Measurements from ENCODE around the gene WDR33. TPM values are rescaled to one million over a fixed set of nuclear protein-coding genes. Genes with fewer than 3 reads are reported as not detected.
A peak's percentile ranks its signal among the peaks of the same experiment; 100 is the strongest.

WDR33 gene
- total and polyA plus RNA-seq, 2 of the 13 experiments (the other 11 are each of a cell fraction or from before 2014, with no cell fraction given): 54.9 to 78.2 TPM

DNA sequence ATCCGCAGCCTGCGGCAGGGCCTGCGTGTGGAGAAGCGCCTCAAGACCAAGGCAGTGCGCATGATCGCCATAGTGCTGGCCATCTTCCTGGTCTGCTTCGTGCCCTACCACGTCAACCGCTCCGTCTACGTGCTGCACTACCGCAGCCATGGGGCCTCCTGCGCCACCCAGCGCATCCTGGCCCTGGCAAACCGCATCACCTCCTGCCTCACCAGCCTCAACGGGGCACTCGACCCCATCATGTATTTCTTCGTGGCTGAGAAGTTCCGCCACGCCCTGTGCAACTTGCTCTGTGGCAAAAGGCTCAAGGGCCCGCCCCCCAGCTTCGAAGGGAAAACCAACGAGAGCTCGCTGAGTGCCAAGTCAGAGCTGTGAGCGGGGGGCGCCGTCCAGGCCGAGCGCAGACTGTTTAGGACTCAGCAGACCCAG is 159.6 kb downstream of the WDR33 start:
- peak overlapping the region; percentile 68 for H3K4me2 ChIP-seq (ENCODE audit: low read depth, low read length)
- POLR2A ChIA-PET: no interaction called here
- H3K4me3 ChIP-seq (replicated peaks in 1 of 3; ENCODE audit: insufficient read depth in 1 of 3, low read depth in 2 of 3, low read length in 3 of 3): peak overlapping the region in 1 of 3 experiments; percentile 58; a peak in 1 of 6 replicates
- in situ Hi-C loops (cut with HindIII; ENCODE audit: extremely low pct_ligation_motif_present, low pct_unique_long_range_greater_than_20kb): no loop called here
- DNase-seq (ENCODE audit: low spot score): no peak
- H4K20me1 ChIP-seq (ENCODE audit: insufficient read depth, low read length): no peaks in the 10 kb centered on the region
- H3K27ac ChIP-seq (ENCODE audit: extremely low read length, insufficient read depth, low read length): no peak overlapping the region
- FAIRE-seq: no peak
- CTCF ChIA-PET (ENCODE audit: low intra/inter-chr PET ratio, low total read pairs): no interaction called here
- H3K9ac ChIP-seq (ENCODE audit: insufficient read depth, low read depth, low read length): no peak overlapping the region
- intact Hi-C loops (cut with micrococcal nuclease; ENCODE audit: unreplicated experiment): no loop called here
- H3K79me2 ChIP-seq (ENCODE audit: insufficient read depth, low read length): no peaks in the 10 kb centered on the region
- H3K4me1 ChIP-seq (ENCODE audit: insufficient read depth, low read length): peaks cover 45% of the 10 kb centered on the region
- ATAC-seq: no peak
- 83% methylated on average over 29 of the region's 29 CpGs for WGBS (ENCODE audit: low lambda C conversion rate)
- H3K9me3 ChIP-seq (ENCODE audit: low read length): no peaks in the 10 kb centered on the region
- TF ChIP-seq EED (CRISPR knock-in tag; IDR thresholded peaks at IDR 0.05) (peak; percentile 24; the same call in 1 of the 2 replicates), ZNF724P (CRISPR knock-in tag; IDR thresholded peaks at IDR 0.05; ENCODE audit: borderline replicate concordance) (0 out of 2 replicates have a peak, but pooled peaks have one; percentile 30), MLLT10 (CRISPR knock-in tag; IDR thresholded peaks at IDR 0.05) (no peak), ZNF264 (CRISPR knock-in tag; IDR thresholded peaks at IDR 0.05) (no peak), ZNF777 (CRISPR knock-in tag; IDR thresholded peaks at IDR 0.05) (no peak), REL (CRISPR knock-in tag; conservative IDR thresholded peaks at IDR 0.05) (0 out of 2 replicates have a peak, but pooled peaks have one; percentile 63), ZNF615 (CRISPR knock-in tag; IDR thresholded peaks at IDR 0.05; ENCODE audit: borderline replicate concordance) (no peak), ZNF143 (CRISPR knock-in tag; IDR thresholded peaks at IDR 0.05) (no peak), SSRP1 (CRISPR knock-in tag; IDR thresholded peaks at IDR 0.05) (no peak), GLI4 (CRISPR knock-in tag; IDR thresholded peaks at IDR 0.05; ENCODE audit: borderline replicate concordance) (no peak), ZNF12 (CRISPR knock-in tag; IDR thresholded peaks at IDR 0.05) (no peak)
- TF ChIP-seq, protein P1, sequence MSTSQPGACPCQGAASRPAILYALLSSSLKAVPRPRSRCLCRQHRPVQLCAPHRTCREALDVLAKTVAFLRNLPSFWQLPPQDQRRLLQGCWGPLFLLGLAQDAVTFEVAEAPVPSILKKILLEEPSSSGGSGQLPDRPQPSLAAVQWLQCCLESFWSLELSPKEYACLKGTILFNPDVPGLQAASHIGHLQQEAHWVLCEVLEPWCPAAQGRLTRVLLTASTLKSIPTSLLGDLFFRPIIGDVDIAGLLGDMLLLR (CRISPR knock-in tag; IDR thresholded peaks at IDR 0.05): no peak
- no peak overlapping the region for H2AFZ ChIP-seq (ENCODE audit: low read length)
- peaks cover 6 to 74% of the 10 kb centered on the region in 2 experiments for H3K27me3 ChIP-seq (ENCODE audit: control insufficient read depth in 1 of 2, insufficient read depth in 2 of 2, low read length in 2 of 2)
- no TSS peak for BruUV-seq (replicated peaks)
- no peaks in the 10 kb centered on the region for H3K36me3 ChIP-seq (replicated peaks in 1 of 2; ENCODE audit: control insufficient read depth in 1 of 2, insufficient read depth in 2 of 2, low read length in 2 of 2)

Small RNA genes lying within 50 kb of the gene (small RNA-seq; reads per million reads assigned to genes)
- gene RF00017 (ENCODE audit: insufficient read depth in 2 of 3, insufficient read length in 3 of 3, low read depth in 2 of 3, low replicate concordance in 1 of 3) (0 reads per million in 3 experiments), gene RF00019 (ENCODE audit: insufficient read depth in 2 of 3, insufficient read length in 3 of 3, low read depth in 2 of 3, low replicate concordance in 1 of 3) (0 reads per million in 3 experiments), gene RNU6-395P (ENCODE audit: insufficient read depth in 2 of 3, insufficient read length in 3 of 3, low read depth in 2 of 3, low replicate concordance in 1 of 3) (0 reads per million in 3 experiments), gene RNY4P7 (ENCODE audit: insufficient read depth in 2 of 3, insufficient read length in 3 of 3, low read depth in 2 of 3, low replicate concordance in 1 of 3) (0 to 2.9 (median 0.98) reads per million in 3 experiments)

Other genes starting within 250 kb of the WDR33 start
- gene GPR17, start 165.0 kb downstream of the WDR33 start, total RNA-seq (2016; rRNA removed; fragmentation: Illumina TruSeq; extraction: Trizol): not detected in 2 replicates
- not detected in 2 replicates for gene GPR17, start 165.0 kb downstream of the WDR33 start, polyA plus RNA-seq (2011; rRNA removed)
- 0.90 and 1.0 TPM in 2 replicates for gene LIMS2, start 135.6 kb downstream of the WDR33 start, total RNA-seq (2016; rRNA removed; fragmentation: Illumina TruSeq; extraction: Trizol)
- 1.9 and 2.0 TPM in 2 replicates for gene LIMS2, start 135.6 kb downstream of the WDR33 start, polyA plus RNA-seq (2011; rRNA removed)
- 4.6 and 9.4 TPM in 2 replicates for gene SFT2D3, start 109.7 kb downstream of the WDR33 start, total RNA-seq (2016; rRNA removed; fragmentation: Illumina TruSeq; extraction: Trizol)
- 8.3 and 8.7 TPM in 2 replicates for gene SFT2D3, start 109.7 kb downstream of the WDR33 start, polyA plus RNA-seq (2011; rRNA removed)
- 46.8 and 73.9 TPM in 2 replicates for gene POLR2D, start 47.0 kb upstream of the WDR33 start, total RNA-seq (2016; rRNA removed; fragmentation: Illumina TruSeq; extraction: Trizol)
- gene POLR2D, start 47.0 kb upstream of the WDR33 start, polyA plus RNA-seq (2011; rRNA removed): 22.3 and 26.9 TPM in 2 replicates
- 14.2 and 14.7 TPM in 2 replicates for gene AMMECR1L, start 74.8 kb upstream of the WDR33 start, total RNA-seq (2016; rRNA removed; fragmentation: Illumina TruSeq; extraction: Trizol)
- 9.1 and 9.4 TPM in 2 replicates for gene AMMECR1L, start 74.8 kb upstream of the WDR33 start, polyA plus RNA-seq (2011; rRNA removed)
- 11.1 and 14.5 TPM in 2 replicates for gene SAP130, start 216.9 kb upstream of the WDR33 start, total RNA-seq (2016; rRNA removed; fragmentation: Illumina TruSeq; extraction: Trizol)
- gene SAP130, start 216.9 kb upstream of the WDR33 start, polyA plus RNA-seq (2011; rRNA removed): 16.3 and 18.6 TPM in 2 replicates